Chondrocyte (in vitro differentiated cells): ENCODE results near the gene UBE3A. TPM values are rescaled to one million over a fixed set of nuclear protein-coding genes. Genes with fewer than 3 reads are reported as not detected.

Experiments used
- DNase-seq: peaks from one replicate; pipeline ENCODE4 v3.0.0; 2021; ENCODE audit warnings: mixed read lengths, low spot score
- H3K27ac Mint-ChIP-seq: one replicate; pipeline ENCODE4 v1.8.0; 2021; ENCODE audit warnings: mild to moderate bottlenecking, moderate library complexity, mixed read lengths; ENCODE audit not compliant: unreplicated experiment
- H3K27me3 Mint-ChIP-seq: 2 replicates; pipeline ENCODE4 v1.8.0; 2021; ENCODE audit warnings: low read depth, mixed read lengths
- H3K36me3 Mint-ChIP-seq: 2 replicates; pipeline ENCODE4 v1.8.0; 2021; ENCODE audit warnings: low read depth, mixed read lengths
- H3K4me1 Mint-ChIP-seq: 2 replicates; pipeline ENCODE4 v1.8.0; 2021; ENCODE audit warnings: low read depth, mild to moderate bottlenecking, mixed read lengths
- H3K4me3 Mint-ChIP-seq: one replicate; pipeline ENCODE4 v1.8.0; 2021; ENCODE audit warnings: mild to moderate bottlenecking, moderate library complexity, mixed read lengths; ENCODE audit not compliant: unreplicated experiment
- H3K9me3 Mint-ChIP-seq: 2 replicates; pipeline ENCODE4 v1.8.0; 2021; ENCODE audit warnings: low read depth, mixed read lengths
- CTCF ChIP-seq: fragments of 200-600 bp; sonication (generic); IDR thresholded peaks from 2 replicates; pipeline ENCODE4 v1.5.0; 2021; ENCODE audit warnings: antibody characterized with exemption, mild to moderate bottlenecking, moderate library complexity
- total RNA-seq: library from RNA; stranded (reverse); gene quantifications from 3 replicates; pipeline ENCODE4 v1.2.1, GENCODE V29; 2021

The UBE3A gene
- total RNA-seq, 1 donor from 2014 or later, result 75.9 TPM

- Mint-ChIP-seq H3K36me3 (no peaks in the 10 kb centered on the region), H3K27ac (no peak overlapping the region), H3K9me3 (no peaks in the 10 kb centered on the region), H3K27me3 (no peaks in the 10 kb centered on the region), H3K4me1 (peaks cover 8% of the 10 kb centered on the region), H3K4me3 (no peak overlapping the region)
- no peak for TF ChIP-seq CTCF
- DNase-seq, result no peak
These were observed 27.0 kb upstream of the UBE3A start for GRCh38 chr15:25465835-25466234.

DNA sequence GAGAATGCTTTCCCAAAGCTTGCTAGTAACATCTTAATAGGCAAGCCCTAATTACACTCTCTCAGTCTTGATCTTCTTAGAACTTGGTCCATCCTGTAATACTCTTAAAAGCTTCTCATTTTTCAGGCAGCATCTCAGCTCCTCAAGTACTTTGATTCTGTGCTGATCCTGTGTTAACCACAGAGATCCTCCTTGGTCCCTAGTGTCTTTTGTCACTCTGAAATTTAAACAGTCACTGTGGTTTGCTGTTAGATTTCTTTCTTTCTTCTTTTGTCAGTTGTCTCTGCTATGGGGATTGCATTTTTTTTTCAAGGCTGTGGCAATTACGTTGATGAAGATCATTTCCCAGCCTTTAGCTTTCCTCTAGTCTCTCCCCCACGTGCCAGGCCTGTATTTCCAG lies 26.0 kb upstream of the UBE3A start:
- Mint-ChIP-seq H3K4me1 (peaks cover 8% of the 10 kb centered on the region), H3K4me3 (no peak overlapping the region), H3K27me3 (no peaks in the 10 kb centered on the region), H3K36me3 (no peaks in the 10 kb centered on the region), H3K27ac (no peak overlapping the region), H3K9me3 (no peaks in the 10 kb centered on the region)
- no peak for DNase-seq
- TF ChIP-seq CTCF, result no peak

DNA sequence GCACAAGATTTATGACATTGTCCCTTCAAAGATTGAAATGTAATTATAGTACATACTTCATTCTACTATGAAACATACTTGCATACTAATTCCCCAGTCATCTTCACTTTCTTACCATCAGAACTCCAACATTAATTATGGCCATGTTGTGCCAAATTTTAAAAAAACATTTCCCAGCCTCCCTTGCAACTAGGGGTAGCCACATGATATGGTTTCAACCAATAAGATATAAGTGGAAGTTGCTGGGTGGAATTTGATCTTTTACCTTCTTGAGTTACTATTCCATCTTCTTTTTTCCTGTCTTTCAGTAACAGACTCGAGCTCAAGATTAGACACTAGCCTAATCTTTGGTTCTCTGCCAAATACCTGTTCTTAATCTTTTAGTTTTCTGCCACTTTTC lies 25.6 kb upstream of the UBE3A start:
- Mint-ChIP-seq H3K4me3 (no peak overlapping the region), H3K9me3 (no peaks in the 10 kb centered on the region), H3K4me1 (peaks cover 7% of the 10 kb centered on the region)

DNA sequence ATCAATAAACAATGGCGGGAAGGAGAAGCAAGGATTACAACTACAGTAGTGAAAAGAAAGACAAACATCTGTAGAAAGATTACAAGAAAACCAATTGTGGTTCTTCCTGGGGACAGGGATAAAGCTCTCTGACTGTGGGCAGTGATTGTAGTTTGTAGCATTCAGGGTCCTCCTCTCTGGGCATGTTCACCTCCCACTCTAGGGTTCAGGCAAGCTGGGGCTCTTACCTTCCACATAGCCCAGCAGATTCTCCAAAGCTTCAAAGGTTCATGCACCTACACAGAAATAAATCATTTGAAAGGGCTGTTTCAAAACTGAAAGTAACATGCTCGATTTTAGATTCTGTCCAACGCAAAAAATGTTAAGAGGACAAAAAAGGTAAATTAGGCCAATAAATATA lies 17.4 kb upstream of the UBE3A start:
- Mint-ChIP-seq H3K27me3 (no peaks in the 10 kb centered on the region), H3K9me3 (peaks cover 17% of the 10 kb centered on the region), H3K4me1 (no peaks in the 10 kb centered on the region), H3K36me3 (no peaks in the 10 kb centered on the region), H3K27ac (no peak overlapping the region), H3K4me3 (no peak overlapping the region)
- no peak for TF ChIP-seq CTCF
- no peak for DNase-seq

More for the DNA sequence above, 25.6 kb upstream of the UBE3A start:
- no peak for DNase-seq
- no peaks in the 10 kb centered on the region for H3K27me3 Mint-ChIP-seq
- no peak overlapping the region for H3K27ac Mint-ChIP-seq
- no peaks in the 10 kb centered on the region for H3K36me3 Mint-ChIP-seq
- no peak for TF ChIP-seq CTCF

DNA sequence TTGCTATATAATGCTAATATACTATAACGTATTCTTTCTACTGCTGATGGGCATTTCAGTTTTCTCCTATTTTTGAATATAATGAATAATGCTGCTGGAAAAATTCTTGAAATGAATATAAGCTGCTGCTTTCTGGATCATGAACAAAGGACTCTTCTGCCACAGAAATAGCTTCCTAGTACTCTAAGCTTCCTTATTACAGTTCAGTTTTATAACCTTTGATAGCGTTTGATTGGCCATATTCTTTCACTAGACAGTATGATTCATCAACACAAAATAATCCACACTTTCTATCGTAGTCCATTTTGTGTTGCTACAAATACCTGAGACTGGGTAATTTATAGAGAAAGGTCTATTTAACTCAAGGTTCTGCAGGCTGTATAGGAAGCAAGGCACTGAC lies 16.4 kb upstream of the UBE3A start:
- no peaks in the 10 kb centered on the region for H3K36me3 Mint-ChIP-seq
- no peaks in the 10 kb centered on the region for H3K4me1 Mint-ChIP-seq
- peaks cover 26% of the 10 kb centered on the region for H3K9me3 Mint-ChIP-seq
- TF ChIP-seq CTCF, result no peak
- no peaks in the 10 kb centered on the region for H3K27me3 Mint-ChIP-seq
- H3K4me3 Mint-ChIP-seq, result no peak overlapping the region
- no peak overlapping the region for H3K27ac Mint-ChIP-seq
- DNase-seq, result no peak
